Peyer's patch (tissue), 4 donors: ENCODE results near the gene IMMT.

Experiments used
- CTCF ChIP-seq, 6 experiments: fragments of 450-650 bp in 4 of 6; fragments of 200-600 bp in 2 of 6; sonication (generic) in 1 of 6; IDR thresholded peaks; one replicate each; pipeline ENCODE4 v1.5.1; 2017 to 2019; ENCODE audit warnings: antibody characterized with exemption in 6 of 6, mild to moderate bottlenecking in 3 of 6, moderate library complexity in 1 of 6
- POLR2A ChIP-seq, 2 donors: fragments of 450-650 bp; IDR thresholded peaks; one replicate each; pipeline ENCODE4 v1.5.1; 2017; ENCODE audit warnings: antibody characterized with exemption in 2 of 2, mild to moderate bottlenecking in 2 of 2, moderate library complexity in 2 of 2

GRCh38 chr2:86170449-86170848, 24.8 kb downstream of the IMMT start:
- no peak for TF ChIP-seq CTCF (IDR thresholded peaks at IDR 0.05)
- no peak for TF ChIP-seq POLR2A (IDR thresholded peaks at IDR 0.05)
